Left cardiac atrium (tissue), 4 donors: ENCODE measurements around the gene B3GLCT. TPM values are rescaled to one million over a fixed set of nuclear protein-coding genes. Genes with fewer than 3 reads are reported as not detected.
"Not testable (repeated sequence)": the region's sequence is repeated elsewhere in the genome, so short reads cannot be mapped to it uniquely, and the experiment has no call there.

Experiments
- ATAC-seq, 2 donors: fragments of 200-7000 bp; cut with Tn5 transposase; one replicate each; pipeline ENCODE4 v1.9.1; 2020; ENCODE audit warnings: mild to moderate bottlenecking in 2 of 2, moderate library complexity in 2 of 2
- DNase-seq: peaks from one replicate; pipeline ENCODE4 v3.0.0-alpha.2; 2020
- intact Hi-C, 2 donors: fragments of 100-400 bp; cut with DNase I; formaldehyde crosslinking; loops; one replicate each; pipeline versions ENCODE4 v1.14.1 to v1.15.1; 2022 to 2023
- total RNA-seq, 2 donors: library from RNA; stranded (reverse); fragmentation: NEBNext Ultra II Directional; extraction: Animal tissue kit (Norgen Biotek cat#: 25700); gene quantifications; one replicate each; pipeline ENCODE4 v1.2.1, GENCODE V29; 2021
- donor health status: DM: no; HTN: yes; CAD: no.
- donor health status: DM: no; HTN: yes; CAD: no; lungs with severe emphysema.
- donor health status: DM: yes; HTN: yes; CAD: no.
- donor health status: Dilated cardiomyopathy.

The B3GLCT gene
- total RNA-seq, 2 donors from 2014 or later = 15.4 to 16.7 TPM

GRCh38 chr13:31322702-31323405, 123.1 kb downstream of the B3GLCT start:
- DNase-seq (no peak), ATAC-seq (no peak)
- intact Hi-C loops = no loop called here

- DNase-seq (no peak), ATAC-seq (no peak)
- intact Hi-C loops = no loop called here
Measured at GRCh38 chr13:31327182-31327860, 127.5 kb downstream of the B3GLCT start.

GRCh38 chr13:31328549-31329235, 128.9 kb downstream of the B3GLCT start:
- DNase-seq = no peak
- ATAC-seq = no peak
- intact Hi-C loops = no loop called here

- ATAC-seq = no peak
- intact Hi-C loops = no loop called here
- DNase-seq = no peak
Measured at GRCh38 chr13:31330236-31330635, 130.5 kb downstream of the B3GLCT start.

- ATAC-seq = no peak
- DNase-seq = no peak
- intact Hi-C loops = no loop called here
Measured at GRCh38 chr13:31331068-31331467, 131.3 kb downstream of the B3GLCT start.

GRCh38 chr13:31334547-31334946, 134.8 kb downstream of the B3GLCT start:
- no peak for ATAC-seq

DNA sequence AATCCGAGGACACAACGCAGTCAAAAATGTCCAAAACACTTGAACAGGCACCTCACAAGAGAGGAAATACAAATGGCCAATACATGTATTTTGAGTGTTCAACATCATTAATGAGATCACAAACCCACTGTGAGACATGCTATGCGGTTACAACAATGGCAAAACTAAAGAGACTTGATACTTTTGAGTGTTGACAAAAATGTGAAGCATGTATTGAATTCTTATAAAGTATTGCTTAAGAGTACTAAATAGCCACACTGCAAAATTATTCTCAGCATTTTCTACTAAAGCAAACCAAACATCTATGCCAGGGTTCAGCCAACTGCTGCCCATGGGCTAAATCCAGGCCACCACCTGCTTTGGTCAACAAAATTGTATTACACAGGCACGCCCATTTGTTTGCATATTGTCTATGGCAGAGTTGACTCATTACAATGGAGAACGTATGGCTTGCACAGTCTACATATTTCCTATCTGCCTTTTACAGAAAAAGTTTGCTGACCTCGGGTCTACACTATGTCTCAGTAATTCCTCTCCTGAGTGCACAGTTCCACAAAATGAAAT, 135.3 kb downstream of the B3GLCT start:
- ATAC-seq (no peak), DNase-seq (no peak)
- intact Hi-C loops = no loop called here

More at GRCh38 chr13:31334547-31334946, 134.8 kb downstream of the B3GLCT start:
- intact Hi-C loops = no loop called here
- no peak for DNase-seq

DNA sequence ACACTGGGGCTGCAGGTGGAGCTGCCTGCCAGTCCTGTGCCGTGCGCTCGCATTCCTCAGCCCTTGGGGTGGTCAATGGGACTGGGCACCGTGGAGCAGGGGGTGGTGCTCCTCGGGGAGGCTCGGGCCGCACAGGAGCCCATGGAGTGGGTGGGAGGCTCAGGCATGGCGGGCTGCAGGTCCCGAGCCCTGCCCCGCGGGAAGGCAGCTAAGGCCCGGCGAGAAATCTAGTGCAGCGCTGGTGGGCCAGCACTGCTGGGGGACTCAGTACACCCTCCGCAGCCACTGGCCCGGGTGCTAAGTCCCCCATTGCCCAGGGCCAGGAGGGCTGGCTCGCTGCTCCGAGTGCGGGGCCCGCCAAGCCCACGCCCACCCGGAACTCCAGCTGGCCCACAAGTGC, 139.8 kb downstream of the B3GLCT start:
- ATAC-seq, DNase-seq, intact Hi-C loops: not testable (repeated sequence)

GRCh38 chr13:31340848-31341247, 141.1 kb downstream of the B3GLCT start:
- ATAC-seq, intact Hi-C loops, DNase-seq: not testable (repeated sequence)

DNA sequence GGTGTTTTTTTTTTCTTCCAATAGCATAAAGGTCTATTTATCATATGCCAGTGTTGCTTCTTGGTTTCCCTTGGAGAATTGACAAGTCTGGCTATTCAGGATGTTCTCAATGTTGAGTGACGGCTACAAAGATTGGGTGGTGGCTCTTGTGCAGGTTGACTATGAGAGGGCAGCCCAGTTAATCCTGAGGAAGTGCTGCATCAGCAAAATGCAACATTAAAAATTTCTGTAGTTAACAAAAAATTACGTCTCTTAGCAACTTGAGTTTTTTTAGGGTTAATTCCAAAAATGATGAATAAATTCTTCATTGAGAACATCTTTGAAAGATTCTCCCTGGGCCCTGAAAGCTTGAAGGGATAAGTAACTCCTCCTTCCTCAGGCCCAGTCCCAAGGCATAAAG, 147.1 kb downstream of the B3GLCT start:
- no peak for DNase-seq
- intact Hi-C loops = no loop called here
- ATAC-seq = no peak

DNA sequence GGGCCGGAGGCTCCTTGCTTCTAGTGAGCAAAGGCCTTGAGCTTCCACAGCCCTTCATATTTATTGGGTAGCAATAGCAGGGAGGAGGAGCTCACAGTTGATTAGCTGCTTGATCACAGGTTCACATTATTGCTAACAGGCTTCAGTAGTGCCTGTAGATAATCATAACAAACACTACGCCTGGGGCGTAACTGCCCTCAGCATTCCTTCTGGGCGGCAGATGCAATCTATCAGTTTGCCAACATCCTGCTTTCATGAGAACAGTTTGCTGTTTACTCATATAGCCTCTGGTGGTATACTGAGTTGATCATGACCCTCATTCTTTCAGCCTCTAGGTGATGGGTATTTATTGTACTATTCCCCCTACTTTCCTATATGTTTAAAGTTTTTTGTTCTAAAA, 149.4 kb downstream of the B3GLCT start:
- ATAC-seq (no peak), DNase-seq (no peak)
- intact Hi-C loops = no loop called here

DNA sequence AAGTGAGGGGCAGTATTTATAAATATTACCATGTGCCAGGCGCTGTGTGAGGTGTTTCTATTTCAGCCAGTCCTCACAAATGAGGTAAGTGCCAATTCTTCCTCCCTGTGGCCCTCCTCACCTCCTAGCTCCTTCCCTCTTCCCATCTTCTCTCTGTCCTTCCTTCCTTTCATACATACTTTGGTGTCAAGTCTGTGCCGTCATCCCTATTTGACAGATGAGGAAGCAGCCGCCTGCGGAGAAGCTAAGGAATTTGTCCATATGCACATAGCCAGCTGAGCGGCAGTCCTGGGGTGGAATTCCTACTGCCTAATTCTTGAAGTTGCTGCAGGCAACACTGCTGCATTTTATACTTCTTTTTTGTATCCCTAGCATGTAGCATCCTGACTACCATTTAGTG, 150.8 kb downstream of the B3GLCT start:
- intact Hi-C loops = no loop called here
- ATAC-seq (no peak), DNase-seq (no peak)

GRCh38 chr13:31351376-31351775, 151.6 kb downstream of the B3GLCT start:
- DNase-seq = no peak
- no peak for ATAC-seq
- intact Hi-C loops = no loop called here

DNA sequence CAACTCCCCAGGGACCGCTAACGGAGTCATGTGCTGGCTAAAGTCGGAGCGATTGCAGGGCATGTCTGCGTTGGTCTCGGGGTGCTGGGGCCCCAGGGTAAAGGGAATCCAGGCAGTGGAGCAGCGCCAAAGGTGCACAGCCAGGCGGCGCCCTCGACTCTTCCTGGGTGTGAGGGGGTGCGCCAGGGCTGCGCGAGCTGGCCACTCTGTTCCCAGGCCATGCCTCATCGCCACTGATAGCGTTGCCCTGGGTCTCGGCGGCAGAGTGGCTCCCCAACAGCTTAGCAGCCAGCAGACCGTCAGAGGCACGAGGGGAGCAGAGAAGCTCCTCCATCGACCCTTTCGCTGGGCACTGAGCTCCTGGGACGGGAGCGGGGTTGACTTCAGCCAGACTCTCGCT, 152.7 kb downstream of the B3GLCT start:
- no peak for DNase-seq

DNA sequence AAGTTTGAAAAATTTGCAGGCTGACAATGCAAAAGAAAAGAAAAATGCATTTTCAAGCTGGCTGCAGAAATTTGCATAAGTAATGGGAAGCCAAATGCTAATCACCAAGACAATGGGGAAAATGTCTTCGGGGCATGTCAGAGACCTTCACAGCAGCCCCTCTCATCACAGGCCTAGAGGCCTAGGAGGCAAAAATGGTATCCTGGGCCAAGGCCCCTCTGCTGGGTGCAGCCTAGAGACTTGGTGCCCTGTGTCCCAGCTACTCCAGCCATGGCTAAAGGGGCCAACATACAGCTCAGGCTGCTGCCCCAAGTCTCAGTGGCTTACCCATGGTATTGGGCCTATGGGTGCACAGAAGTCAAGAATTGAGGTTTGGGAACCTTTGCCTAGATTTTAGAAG, 155.2 kb downstream of the B3GLCT start:
- intact Hi-C loops = no loop called here
- ATAC-seq (no peak), DNase-seq (no peak)

More for the DNA sequence above, 152.7 kb downstream of the B3GLCT start:
- intact Hi-C loops = no loop called here
- ATAC-seq = no peak

DNA sequence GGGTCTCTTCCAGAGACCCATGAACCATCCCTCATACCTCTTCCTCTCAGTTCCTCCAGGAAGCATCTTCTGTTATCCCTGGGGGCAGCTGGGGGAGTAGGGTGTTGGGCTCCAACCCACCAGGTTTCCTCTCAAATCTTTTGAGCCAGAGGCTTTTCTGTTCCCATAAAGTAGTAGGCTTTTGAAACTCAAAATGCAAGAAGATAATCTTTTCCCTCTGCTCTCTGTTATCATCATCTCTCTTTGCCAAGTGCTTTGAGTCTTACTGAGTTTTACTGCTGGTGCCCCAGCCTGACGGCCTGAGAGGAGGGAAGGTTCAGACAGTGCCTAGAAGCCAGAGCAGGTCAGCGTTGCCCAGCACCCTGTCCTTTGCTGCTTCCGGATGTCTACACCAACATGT, 157.2 kb downstream of the B3GLCT start:
- DNase-seq (no peak), ATAC-seq (no peak)
- intact Hi-C loops = no loop called here

DNA sequence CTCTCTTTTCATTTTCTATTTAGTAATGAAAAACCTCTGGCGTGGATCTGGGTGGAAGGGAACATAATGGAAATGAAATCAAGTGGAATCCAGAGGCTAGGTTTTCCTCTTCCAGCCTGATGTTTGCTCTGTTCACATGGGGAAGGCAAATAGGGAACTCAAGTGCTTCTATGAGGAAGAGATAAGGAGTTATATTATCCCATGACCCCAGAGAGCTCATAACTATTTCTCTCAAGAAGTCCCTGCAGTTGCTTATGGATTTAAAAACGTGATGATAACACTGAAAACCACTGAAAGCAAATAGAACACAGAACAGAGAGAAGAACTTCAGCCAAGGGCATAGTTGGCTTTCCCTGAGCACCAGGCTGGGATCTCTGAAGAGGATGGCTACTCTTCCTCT, 157.8 kb downstream of the B3GLCT start:
- DNase-seq (no peak), ATAC-seq (no peak)

DNA sequence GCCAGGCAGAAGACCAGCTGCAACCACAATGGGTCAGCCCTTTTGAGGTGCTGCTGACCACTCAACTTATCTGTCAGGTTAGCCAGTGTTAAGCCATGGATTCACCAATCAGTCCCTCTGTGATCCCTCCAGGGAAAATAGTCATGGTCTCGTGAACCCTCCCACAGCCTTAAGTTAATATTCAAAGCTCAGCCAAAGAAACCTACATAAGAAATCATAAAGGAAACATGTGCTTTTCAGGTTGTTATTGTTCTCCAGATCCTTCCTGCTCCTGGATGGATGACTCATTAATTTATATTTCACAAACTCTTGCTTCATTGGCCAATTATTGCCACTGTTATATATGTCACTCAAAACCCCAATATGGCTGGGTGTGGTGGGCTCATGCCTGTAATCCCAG, 161.9 kb downstream of the B3GLCT start:
- intact Hi-C loops = no loop called here

More for the DNA sequence above, 157.8 kb downstream of the B3GLCT start:
- intact Hi-C loops = no loop called here

GRCh38 chr13:31365630-31366029, 165.9 kb downstream of the B3GLCT start:
- no peak for ATAC-seq
- intact Hi-C loops = no loop called here

More for the DNA sequence above, 161.9 kb downstream of the B3GLCT start:
- no peak for ATAC-seq
- no peak for DNase-seq

GRCh38 chr13:31367410-31367809, 167.6 kb downstream of the B3GLCT start:
- intact Hi-C loops = no loop called here
- ATAC-seq = no peak
- DNase-seq = no peak

More at GRCh38 chr13:31365630-31366029, 165.9 kb downstream of the B3GLCT start:
- DNase-seq = no peak
